GM19438 (cell line): ENCODE results near the gene ROBO3.

Source experiments
- ATAC-seq: cut with Tn5 transposase; IDR thresholded peaks from one replicate; pipeline ENCODE4 v1.9.1; 2021; ENCODE audit warnings: low read depth; ENCODE audit not compliant: unreplicated experiment

Gene ROBO3

GRCh38 chr11:124844664-124845079 lies 20.6 kb upstream of the ROBO3 start:
- no peak for ATAC-seq

- ATAC-seq: no peak
These were observed 19.1 kb upstream of the ROBO3 start for GRCh38 chr11:124846070-124846673.

- ATAC-seq: no peak
These were observed 6.1 kb upstream of the ROBO3 start for GRCh38 chr11:124859171-124859570.

GRCh38 chr11:124861670-124862069 lies 3.6 kb upstream of the ROBO3 start:
- no peak for ATAC-seq

GRCh38 chr11:124863137-124863825 lies 2.0 kb upstream of the ROBO3 start:
- no peak for ATAC-seq

- ATAC-seq: no peak
These were observed 1.4 kb upstream of the ROBO3 start for GRCh38 chr11:124863826-124864165.

- no peak for ATAC-seq
These were observed 898 bp upstream of the ROBO3 start for GRCh38 chr11:124864176-124864891.

- ATAC-seq: no peak
These were observed 396 bp upstream of the ROBO3 start for GRCh38 chr11:124864892-124865180.

- ATAC-seq: peak; percentile 49
These were observed 945 bp downstream of the ROBO3 start for GRCh38 chr11:124865902-124866851.

- ATAC-seq: peak; percentile 56
These were observed 2.5 kb downstream of the ROBO3 start for GRCh38 chr11:124867700-124868099.

- no peak for ATAC-seq
These were observed 3.4 kb downstream of the ROBO3 start for GRCh38 chr11:124868331-124869274.

- no peak for ATAC-seq
These were observed 4.1 kb downstream of the ROBO3 start for GRCh38 chr11:124869331-124869730.

GRCh38 chr11:124869856-124870387 lies 4.7 kb downstream of the ROBO3 start:
- no peak for ATAC-seq

GRCh38 chr11:124870430-124870829 lies 5.2 kb downstream of the ROBO3 start:
- no peak for ATAC-seq

- ATAC-seq: no peak
These were observed 7.0 kb downstream of the ROBO3 start for GRCh38 chr11:124872280-124872679.

- no peak for ATAC-seq
These were observed 7.5 kb downstream of the ROBO3 start for GRCh38 chr11:124872741-124873140.

- no peak for ATAC-seq
These were observed 8.7 kb downstream of the ROBO3 start for GRCh38 chr11:124873951-124874350.

- no peak for ATAC-seq
These were observed 9.5 kb downstream of the ROBO3 start for GRCh38 chr11:124874571-124875255.

- ATAC-seq: no peak
These were observed 10.2 kb downstream of the ROBO3 start for GRCh38 chr11:124875401-124875800.
